ENCODE data around the gene CNTNAP1.
A peak's percentile ranks its signal among the peaks of the same experiment; 100 is the strongest.

The CNTNAP1 gene

DNA sequence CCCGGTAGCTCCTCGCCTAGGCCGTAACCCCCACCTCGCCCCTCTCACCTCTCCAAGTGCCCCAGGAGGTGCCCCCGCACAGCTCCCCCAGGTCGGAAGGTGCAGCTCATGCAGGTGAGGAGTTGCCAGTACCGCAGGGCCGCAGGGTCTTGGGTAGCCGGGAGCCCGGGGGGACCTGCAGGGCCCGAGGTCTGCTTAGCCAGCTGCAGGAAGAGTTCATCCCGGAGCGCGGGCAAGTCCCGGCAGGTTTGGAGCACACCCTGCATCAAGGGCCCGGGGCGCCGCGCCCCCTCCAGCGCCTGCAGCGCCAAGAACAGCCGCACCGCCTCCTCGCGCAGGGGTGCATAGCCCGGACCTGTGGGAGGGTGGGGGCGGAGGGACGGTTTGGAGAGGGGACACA lies 10.3 kb upstream of the CNTNAP1 start:
- Histone ChIP-seq H3K27ac (ENCODE audit: low read depth, low read length) (no peak overlapping the region), H3K27me3 (ENCODE audit: control insufficient read depth, insufficient read depth, low read length) (peaks cover 52% of the 10 kb centered on the region), H3K9ac (ENCODE audit: low read depth, low read length) (no peak overlapping the region), H3K36me3 (ENCODE audit: control insufficient read depth, insufficient read depth, low read length) (peaks cover 23% of the 10 kb centered on the region), H3K9me3 (ENCODE audit: control insufficient read depth, insufficient read depth, low read length) (no peaks in the 10 kb centered on the region), H3K4me3 (ENCODE audit: low read depth, low read length) (peak overlapping the region; percentile 62), H3K4me1 (ENCODE audit: control insufficient read depth, insufficient read depth, low read length) (peaks cover 43% of the 10 kb centered on the region)

GRCh38 chr17:42673266-42673884 lies 9.0 kb upstream of the CNTNAP1 start:
- Histone ChIP-seq H3K4me1 (ENCODE audit: control insufficient read depth, insufficient read depth, low read length) (peaks cover 39% of the 10 kb centered on the region), H3K27me3 (ENCODE audit: control insufficient read depth, insufficient read depth, low read length) (peaks cover 52% of the 10 kb centered on the region), H3K9me3 (ENCODE audit: control insufficient read depth, insufficient read depth, low read length) (no peaks in the 10 kb centered on the region), H3K9ac (ENCODE audit: low read depth, low read length) (no peak overlapping the region), H3K27ac (ENCODE audit: low read depth, low read length) (no peak overlapping the region), H3K4me3 (ENCODE audit: low read depth, low read length) (peak overlapping the region; percentile 27; the same call in 1 of the 2 replicates), H3K36me3 (ENCODE audit: control insufficient read depth, insufficient read depth, low read length) (peaks cover 12% of the 10 kb centered on the region)

- Histone ChIP-seq H3K27ac (ENCODE audit: low read depth, low read length) (no peak overlapping the region), H3K27me3 (ENCODE audit: control insufficient read depth, insufficient read depth, low read length) (peaks cover 52% of the 10 kb centered on the region), H3K9me3 (ENCODE audit: control insufficient read depth, insufficient read depth, low read length) (no peaks in the 10 kb centered on the region), H3K4me1 (ENCODE audit: control insufficient read depth, insufficient read depth, low read length) (peaks cover 43% of the 10 kb centered on the region), H3K4me3 (ENCODE audit: low read depth, low read length) (peak overlapping the region; percentile 27; the same call in 1 of the 2 replicates), H3K36me3 (ENCODE audit: control insufficient read depth, insufficient read depth, low read length) (peaks cover 8% of the 10 kb centered on the region), H3K9ac (ENCODE audit: low read depth, low read length) (no peak overlapping the region)
These were observed 8.2 kb upstream of the CNTNAP1 start for GRCh38 chr17:42673885-42674754.

DNA sequence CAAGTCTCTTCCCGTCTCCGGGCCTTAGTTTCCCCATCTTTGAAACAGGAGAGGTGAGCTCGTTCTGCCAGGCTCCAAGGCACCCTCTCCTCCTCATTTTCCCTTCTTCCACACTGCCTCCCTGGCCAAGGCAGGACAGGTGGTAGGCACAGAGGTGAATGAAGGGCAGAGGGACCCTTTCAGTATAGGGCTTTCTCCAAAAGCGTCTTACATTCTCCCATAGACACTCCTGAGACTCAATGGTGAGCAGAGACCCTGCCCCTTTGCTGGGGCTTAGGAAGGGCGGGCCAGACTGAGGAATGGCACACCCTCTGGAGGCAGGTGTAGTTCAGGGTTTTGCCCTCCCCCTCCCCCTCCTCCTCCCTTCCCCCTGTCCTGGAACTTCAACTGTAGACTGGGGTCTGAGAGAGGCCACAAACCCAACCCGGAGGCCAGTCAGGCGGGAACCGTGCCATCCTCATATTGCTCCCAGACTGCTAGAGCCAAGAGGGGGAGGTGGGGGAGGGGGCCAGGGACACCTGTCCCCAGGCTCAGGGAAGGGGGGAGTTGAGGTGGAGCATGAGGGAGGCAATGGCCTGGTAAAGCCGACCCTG lies 7.5 kb upstream of the CNTNAP1 start:
- Histone ChIP-seq H3K4me1 (ENCODE audit: control insufficient read depth, insufficient read depth, low read length) (peaks cover 49% of the 10 kb centered on the region), H3K4me3 (ENCODE audit: low read depth, low read length) (peak overlapping the region; percentile 94), H3K27ac (ENCODE audit: low read depth, low read length) (no peak overlapping the region), H3K27me3 (ENCODE audit: control insufficient read depth, insufficient read depth, low read length) (peaks cover 53% of the 10 kb centered on the region), H3K9me3 (ENCODE audit: control insufficient read depth, insufficient read depth, low read length) (no peaks in the 10 kb centered on the region), H3K9ac (ENCODE audit: low read depth, low read length) (no peak overlapping the region), H3K36me3 (ENCODE audit: control insufficient read depth, insufficient read depth, low read length) (peaks cover 3% of the 10 kb centered on the region; the same call in 1 of the 2 replicates)

- no peak overlapping the region for H3K9ac ChIP-seq (ENCODE audit: low read depth, low read length)
- H3K4me1 ChIP-seq (ENCODE audit: control insufficient read depth, insufficient read depth, low read length), result peaks cover 55% of the 10 kb centered on the region
- H3K27ac ChIP-seq (ENCODE audit: low read depth, low read length), result no peak overlapping the region
- no peaks in the 10 kb centered on the region for H3K9me3 ChIP-seq (ENCODE audit: control insufficient read depth, insufficient read depth, low read length)
- H3K4me3 ChIP-seq (ENCODE audit: low read depth, low read length), result peak overlapping the region; percentile 94
- peaks cover 59% of the 10 kb centered on the region for H3K27me3 ChIP-seq (ENCODE audit: control insufficient read depth, insufficient read depth, low read length)
- peaks cover 3% of the 10 kb centered on the region; the same call in 1 of the 2 replicates for H3K36me3 ChIP-seq (ENCODE audit: control insufficient read depth, insufficient read depth, low read length)
These were observed 6.9 kb upstream of the CNTNAP1 start for GRCh38 chr17:42675348-42675964.

DNA sequence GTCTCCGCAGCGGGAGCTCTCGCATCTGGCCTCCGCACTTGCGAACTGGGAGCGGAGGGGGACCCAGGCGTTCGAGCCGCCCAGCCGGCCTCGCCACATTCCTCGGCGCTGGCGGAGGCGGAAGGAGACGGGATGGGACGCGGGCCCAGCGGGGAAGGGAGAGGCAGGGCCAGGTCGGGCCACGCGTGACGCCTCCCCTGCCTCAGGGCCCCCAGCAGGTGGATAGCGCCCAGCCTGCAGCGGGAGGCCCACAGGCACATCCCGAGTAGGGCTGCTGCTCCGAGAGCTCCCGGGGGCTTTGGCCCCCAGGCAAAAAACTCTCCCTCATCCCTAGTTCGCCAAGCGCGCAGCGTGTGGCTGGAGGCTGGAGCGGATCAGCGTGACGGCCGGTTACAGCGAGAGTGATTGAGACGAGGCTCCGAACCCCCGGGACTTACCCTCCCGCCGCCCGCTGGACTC lies 6.3 kb upstream of the CNTNAP1 start:
- Histone ChIP-seq H3K27me3 (ENCODE audit: control insufficient read depth, insufficient read depth, low read length) (peaks cover 59% of the 10 kb centered on the region), H3K9ac (ENCODE audit: low read depth, low read length) (no peak overlapping the region), H3K9me3 (ENCODE audit: control insufficient read depth, insufficient read depth, low read length) (no peaks in the 10 kb centered on the region), H3K36me3 (ENCODE audit: control insufficient read depth, insufficient read depth, low read length) (peaks cover 3% of the 10 kb centered on the region; the same call in 1 of the 2 replicates), H3K27ac (ENCODE audit: low read depth, low read length) (peak overlapping the region; percentile 26), H3K4me3 (ENCODE audit: low read depth, low read length) (peak overlapping the region; percentile 94), H3K4me1 (ENCODE audit: control insufficient read depth, insufficient read depth, low read length) (peaks cover 52% of the 10 kb centered on the region)

- peaks cover 52% of the 10 kb centered on the region for H3K4me1 ChIP-seq (ENCODE audit: control insufficient read depth, insufficient read depth, low read length)
- H3K27me3 ChIP-seq (ENCODE audit: control insufficient read depth, insufficient read depth, low read length), result peaks cover 57% of the 10 kb centered on the region
- H3K9ac ChIP-seq (ENCODE audit: low read depth, low read length), result peak within 1 kb of the TSS; percentile 55; the same call in 1 of the 2 replicates
- H3K27ac ChIP-seq (ENCODE audit: low read depth, low read length), result peak within 1 kb of the TSS; percentile 96
- H3K9me3 ChIP-seq (ENCODE audit: control insufficient read depth, insufficient read depth, low read length), result no peaks in the 10 kb centered on the region
- H3K4me3 ChIP-seq (ENCODE audit: low read depth, low read length), result peak within 1 kb of the TSS; percentile 94
- H3K36me3 ChIP-seq (ENCODE audit: control insufficient read depth, insufficient read depth, low read length), result peaks cover 3% of the 10 kb centered on the region; the same call in 1 of the 2 replicates
These were observed 5.8 kb upstream of the CNTNAP1 start, which contains the start of gene PLEKHH3 for GRCh38 chr17:42676424-42677011. PLEKHH3 (minus strand) TSS chr17:42676994; CDS start chr17:42676563, 431 bp downstream.

- Histone ChIP-seq H3K9me3 (ENCODE audit: control insufficient read depth, insufficient read depth, low read length) (no peaks in the 10 kb centered on the region), H3K27me3 (ENCODE audit: control insufficient read depth, insufficient read depth, low read length) (peaks cover 55% of the 10 kb centered on the region), H3K9ac (ENCODE audit: low read depth, low read length) (no peak overlapping the region), H3K4me1 (ENCODE audit: control insufficient read depth, insufficient read depth, low read length) (peaks cover 52% of the 10 kb centered on the region), H3K4me3 (ENCODE audit: low read depth, low read length) (peak overlapping the region; percentile 94), H3K36me3 (ENCODE audit: control insufficient read depth, insufficient read depth, low read length) (peaks cover 3% of the 10 kb centered on the region; the same call in 1 of the 2 replicates), H3K27ac (ENCODE audit: low read depth, low read length) (peak overlapping the region; percentile 96)
These were observed 5.1 kb upstream of the CNTNAP1 start for GRCh38 chr17:42677012-42677857.

GRCh38 chr17:42677921-42678781 lies 4.2 kb upstream of the CNTNAP1 start:
- peaks cover 55% of the 10 kb centered on the region for H3K27me3 ChIP-seq (ENCODE audit: control insufficient read depth, insufficient read depth, low read length)
- peaks cover 45% of the 10 kb centered on the region for H3K4me1 ChIP-seq (ENCODE audit: control insufficient read depth, insufficient read depth, low read length)
- H3K4me3 ChIP-seq (ENCODE audit: low read depth, low read length), result peak overlapping the region; percentile 71
- peak overlapping the region; percentile 80 for H3K9ac ChIP-seq (ENCODE audit: low read depth, low read length)
- H3K27ac ChIP-seq (ENCODE audit: low read depth, low read length), result peak overlapping the region; percentile 96
- peaks cover 1% of the 10 kb centered on the region; the same call in 1 of the 2 replicates for H3K36me3 ChIP-seq (ENCODE audit: control insufficient read depth, insufficient read depth, low read length)
- no peaks in the 10 kb centered on the region for H3K9me3 ChIP-seq (ENCODE audit: control insufficient read depth, insufficient read depth, low read length)

All from HUES48 (cell line).